ENCODE results near the gene ZFYVE28.

The ZFYVE28 gene

DNA sequence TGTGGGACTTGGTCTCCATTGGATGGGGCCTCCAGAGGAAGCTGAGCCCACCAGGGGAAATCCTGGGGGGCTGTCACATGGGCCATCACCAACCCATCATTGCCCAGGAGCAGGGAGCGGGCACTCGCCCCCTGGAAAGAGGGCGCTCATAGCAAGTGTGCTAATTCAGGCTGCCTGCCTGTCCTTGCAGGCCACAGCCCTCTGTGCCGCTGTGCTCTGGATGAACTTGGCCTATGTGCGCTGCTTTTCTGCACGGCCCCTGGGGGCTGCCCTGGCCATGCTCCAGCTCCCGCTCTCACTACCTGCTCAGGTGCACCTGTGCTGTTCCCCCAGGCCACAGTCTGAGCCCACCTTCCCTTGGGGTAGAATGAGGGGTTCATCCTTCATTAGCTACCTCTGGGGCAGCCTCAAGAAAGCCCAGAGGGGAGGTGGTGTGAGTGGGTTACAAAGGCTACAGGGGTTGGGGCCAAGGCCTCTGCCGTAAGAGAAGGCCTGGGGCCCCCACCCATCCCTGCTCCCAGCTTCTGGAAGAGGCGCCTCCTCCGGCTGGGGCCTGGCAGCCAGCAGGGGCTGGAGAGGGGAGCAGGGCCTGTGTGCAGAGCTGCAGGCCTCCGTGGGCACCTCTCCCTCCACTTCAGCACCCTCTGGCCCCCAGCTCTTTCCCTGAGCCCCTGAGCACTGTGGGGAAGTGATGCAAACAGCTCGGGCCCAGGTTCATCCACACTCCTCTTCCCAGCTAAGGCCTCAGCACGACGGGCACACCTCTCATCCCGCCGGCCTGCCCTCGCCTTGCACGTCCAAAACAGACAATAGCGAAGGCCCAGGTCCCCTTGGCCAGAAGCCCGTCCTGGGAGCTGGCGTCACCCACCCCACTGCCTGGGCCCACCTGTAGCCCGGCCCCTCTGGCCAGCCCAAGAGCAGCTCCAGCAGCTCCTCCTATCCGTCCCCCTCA lies 9.2 kb upstream of the ZFYVE28 start:
- no peak for DNase-seq

DNA sequence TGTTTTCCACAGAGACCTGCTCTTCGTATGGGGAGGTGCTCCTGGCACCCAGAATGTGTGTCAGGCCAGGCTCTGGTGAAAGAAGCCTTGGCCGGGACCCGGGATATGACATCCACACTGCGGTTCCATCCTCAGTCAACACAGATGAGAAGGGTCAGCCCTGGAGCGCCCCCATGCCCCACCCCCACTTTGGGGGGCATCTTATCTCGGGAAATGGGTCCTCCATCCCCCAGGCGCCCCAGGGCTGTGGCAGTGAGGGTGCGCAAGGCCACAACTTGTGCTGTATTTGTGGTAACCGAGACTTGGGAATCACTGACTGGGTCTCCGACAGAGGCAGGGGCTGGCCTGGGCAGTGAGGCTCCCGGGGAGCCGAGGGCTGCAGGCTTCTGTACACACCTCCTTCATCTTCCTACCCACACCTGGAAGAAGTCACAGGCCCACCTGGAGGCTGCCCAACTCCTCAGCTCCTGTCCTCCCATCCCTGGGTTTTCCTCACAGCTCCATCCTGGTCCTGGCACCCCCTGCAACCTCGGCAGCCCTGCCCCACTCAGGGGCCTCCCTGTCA lies 8.3 kb upstream of the ZFYVE28 start:
- DNase-seq: no peak

DNA sequence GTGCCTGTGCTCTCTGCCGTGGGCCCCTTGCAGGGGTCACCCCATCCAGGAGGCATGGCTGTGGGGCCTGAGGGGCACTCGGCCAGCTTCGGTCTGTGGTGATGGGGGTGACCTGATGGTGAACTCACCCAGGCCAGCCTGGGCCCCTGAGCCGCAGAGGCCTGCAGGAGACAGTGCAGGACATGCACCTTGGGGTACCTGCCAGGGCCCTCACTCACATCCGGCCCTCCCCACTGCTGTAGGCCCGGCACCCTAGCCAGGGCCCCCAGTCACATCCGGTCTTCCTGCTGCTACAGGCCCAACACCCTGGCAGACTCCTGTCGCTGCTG lies 7.6 kb upstream of the ZFYVE28 start:
- DNase-seq: no peak

DNA sequence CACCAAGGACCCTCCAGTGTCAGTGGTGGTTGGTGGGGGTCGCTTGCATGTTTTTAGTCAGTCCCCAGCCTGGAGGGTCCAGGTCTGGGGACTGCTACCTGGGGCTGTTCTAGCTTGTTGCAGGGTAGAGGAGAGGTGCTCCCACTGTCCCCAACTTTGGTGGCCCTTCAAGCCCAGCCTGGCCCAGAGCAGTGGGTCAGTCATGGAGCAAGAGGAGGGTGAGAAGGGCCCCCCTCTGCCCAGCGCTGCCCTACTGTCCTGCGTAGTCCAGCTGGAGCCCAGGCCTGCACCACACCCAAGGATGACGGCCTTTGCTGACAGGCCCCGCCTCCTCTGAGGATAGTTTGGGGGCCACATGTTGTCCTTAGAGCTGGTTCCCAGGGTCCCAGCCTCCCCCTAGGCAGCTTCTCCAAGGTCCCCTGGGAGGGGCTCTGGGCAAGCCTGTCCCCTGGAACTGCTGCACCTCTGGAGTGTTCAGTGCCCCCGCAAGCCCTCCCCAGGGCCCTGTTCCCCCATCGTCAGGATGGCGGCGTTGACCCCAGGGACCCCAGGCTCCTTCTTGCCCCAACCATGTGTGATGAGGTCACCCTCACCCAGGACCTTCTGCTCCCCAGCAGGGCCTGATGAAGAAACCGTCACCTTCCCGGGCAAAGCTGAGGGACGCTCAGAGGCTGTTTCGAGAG lies 7.1 kb upstream of the ZFYVE28 start:
- no peak for DNase-seq

DNA sequence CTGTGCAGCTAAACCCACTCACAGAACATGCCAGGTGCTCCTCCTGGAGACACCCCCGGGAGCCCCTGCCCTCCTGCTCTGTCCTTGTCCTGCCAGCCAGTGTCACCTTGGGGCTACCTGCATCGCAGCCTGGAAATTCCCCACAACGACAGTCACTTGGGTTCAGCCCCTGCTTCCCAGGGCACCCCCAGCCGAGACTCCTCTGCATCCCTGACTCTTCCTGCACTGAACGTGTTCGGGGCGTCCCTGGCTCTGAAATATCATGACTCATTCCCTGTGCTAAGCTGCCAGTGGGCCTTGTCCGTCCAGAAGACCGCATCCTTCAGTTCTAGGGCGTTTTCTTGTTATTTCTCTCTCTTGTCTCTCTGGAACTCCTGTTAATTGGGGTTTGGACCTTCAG lies 6.1 kb upstream of the ZFYVE28 start:
- DNase-seq: no peak

DNA sequence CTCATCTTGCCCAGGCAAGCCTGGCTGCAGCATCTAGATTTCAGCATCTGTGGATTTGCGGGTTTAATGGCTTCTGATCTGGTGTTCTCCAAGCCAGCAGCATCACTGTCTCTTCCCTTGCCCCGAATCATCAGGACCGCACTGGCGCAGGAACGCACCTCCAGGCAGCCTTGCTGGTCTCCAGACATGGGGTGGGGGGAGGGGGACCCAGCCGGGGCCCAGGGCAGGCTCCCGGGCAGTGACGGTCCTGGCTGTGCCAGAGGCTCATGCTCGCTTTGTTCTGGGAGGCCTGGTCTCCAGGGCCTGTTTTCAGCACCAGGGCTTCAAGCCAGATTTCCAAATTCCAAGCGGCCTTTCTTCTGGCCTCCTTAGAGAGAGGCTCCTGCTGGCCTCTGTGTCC lies 5.2 kb upstream of the ZFYVE28 start:
- no peak for DNase-seq

DNA sequence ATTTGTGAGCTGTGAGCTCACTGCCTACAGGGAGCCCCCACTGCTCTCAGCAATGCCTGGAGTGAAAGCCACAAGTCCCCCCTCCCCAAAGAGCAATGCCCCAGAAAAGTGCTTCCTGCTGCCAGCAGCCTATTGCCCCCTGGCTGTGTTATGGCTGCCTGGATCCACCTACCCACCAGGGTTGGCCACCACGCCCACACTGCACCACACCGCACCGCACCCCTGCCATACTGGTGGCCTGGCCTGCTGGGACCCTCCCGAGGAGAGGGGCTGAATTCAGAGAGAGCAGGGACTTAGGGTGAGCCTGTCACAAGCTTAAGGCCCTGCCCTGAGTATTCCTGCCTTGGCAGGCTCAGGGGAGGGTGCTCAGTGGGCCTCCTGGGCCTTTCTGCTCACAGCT lies 4.6 kb upstream of the ZFYVE28 start:
- DNase-seq: no peak

DNA sequence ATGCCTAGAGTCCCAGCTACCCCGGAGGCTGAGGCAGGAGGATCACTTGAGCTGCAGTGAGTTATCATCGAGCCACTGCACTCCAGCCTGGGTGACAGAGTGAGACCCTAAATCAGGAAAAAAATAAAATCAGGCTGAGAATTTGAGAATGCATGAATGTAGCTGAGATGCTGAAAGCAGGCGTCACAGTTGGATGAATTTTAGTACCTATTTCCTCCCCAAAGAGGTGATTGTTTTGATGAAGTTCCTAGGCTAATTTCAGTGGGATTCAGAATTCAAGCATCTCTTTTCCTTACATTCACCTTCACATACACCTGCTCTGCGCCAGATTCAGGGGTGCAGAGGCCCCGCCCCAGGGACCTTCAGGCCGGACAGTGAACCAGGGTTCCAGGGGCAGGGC lies 3.5 kb upstream of the ZFYVE28 start:
- DNase-seq: no peak

DNA sequence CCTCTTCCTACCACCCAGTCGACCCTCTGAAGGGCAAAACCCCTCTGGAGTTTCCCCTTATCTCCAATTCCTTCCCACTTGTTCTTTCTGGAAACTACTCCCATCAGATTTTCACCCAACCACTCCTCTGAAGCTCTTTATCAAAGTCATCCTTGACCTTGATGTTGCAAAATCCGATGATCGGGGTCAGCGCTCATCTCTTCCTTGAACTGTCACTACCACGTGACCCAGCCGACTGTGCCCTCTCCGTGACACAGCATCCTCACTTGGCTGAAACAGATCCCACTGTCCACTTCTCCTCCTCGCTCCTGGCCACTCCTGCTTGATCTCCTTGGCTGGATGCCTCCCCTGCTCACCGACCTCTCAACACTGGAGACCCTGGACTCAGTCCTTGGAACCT lies 1.4 kb upstream of the ZFYVE28 start:
- no peak for DNase-seq

DNA sequence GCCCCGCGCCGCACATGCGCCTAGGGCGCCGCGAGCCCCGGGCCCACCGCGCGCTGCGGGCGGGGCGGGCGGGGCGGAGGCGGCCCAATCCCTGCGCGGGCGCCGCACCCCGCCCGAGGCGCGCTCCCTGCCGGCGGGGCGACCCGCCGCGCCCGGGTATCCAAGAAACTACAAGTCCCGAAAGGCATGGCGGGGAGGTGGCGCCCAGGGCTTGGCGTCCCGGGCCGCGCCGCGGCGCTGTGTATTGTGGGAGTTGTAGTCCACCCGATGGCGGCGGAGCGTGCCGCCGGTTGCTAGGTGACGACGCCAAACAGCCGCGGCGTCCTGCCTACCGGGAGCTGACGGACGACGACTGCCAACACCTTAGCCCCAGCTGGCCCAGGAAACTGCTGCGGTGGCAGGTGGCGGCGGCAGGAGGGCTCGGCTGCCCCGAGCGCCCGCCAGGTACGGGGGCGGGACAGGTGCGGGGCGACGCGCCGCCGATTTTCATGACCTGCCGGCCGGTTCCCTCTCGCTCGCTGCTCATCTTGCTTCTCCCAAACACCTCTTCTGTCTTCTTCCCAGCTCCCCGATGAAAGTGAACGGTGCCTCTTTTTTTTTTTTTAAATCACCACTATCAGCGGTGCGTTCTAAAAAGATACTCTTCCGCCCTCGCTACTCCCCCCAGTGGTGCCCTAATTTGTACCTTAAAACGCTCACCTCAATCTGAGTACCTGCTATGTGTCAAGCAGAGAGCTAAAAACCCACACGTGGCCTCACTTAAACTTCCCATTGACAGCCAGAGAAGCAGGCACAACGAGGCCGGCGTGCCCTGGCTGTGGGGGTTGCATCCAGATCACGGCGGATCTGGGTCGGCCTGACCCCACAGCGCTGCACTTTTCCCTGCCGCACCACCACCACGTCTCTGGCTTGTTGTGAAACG lies 466 bp upstream of the ZFYVE28 start, which contains the start of gene CFAP99:
CFAP99 (plus strand) TSS at position 306 of the 922 bp plus-strand sequence.
- peak; percentile 83 for DNase-seq

DNA sequence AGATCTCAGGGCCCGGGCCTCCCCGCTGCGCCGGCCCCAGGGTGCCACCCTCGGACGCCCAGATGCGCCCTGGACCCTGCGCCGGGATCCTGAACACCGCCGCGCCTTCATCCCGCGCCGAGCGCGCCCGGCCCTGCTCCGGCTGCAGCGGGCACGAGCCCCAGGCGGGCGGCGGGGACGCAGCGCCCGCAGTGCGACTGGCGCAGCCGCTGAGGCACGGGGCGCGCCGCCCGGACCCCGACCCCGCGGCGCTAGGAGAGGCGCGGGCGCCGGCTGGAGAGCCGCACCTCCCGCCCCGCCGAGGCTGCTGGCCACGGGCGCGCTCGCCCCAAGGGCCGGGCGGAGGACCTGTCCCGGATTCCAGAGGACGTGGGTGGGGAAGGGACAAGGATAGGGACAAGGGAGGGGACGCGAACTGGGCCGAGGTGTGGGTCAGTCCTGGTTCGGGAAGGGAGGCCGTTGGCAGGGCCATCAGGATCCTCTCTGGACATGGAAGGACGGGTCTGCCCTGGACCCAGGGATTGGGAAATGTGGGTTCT lies 1.1 kb downstream of the ZFYVE28 start:
- no peak for DNase-seq

DNA sequence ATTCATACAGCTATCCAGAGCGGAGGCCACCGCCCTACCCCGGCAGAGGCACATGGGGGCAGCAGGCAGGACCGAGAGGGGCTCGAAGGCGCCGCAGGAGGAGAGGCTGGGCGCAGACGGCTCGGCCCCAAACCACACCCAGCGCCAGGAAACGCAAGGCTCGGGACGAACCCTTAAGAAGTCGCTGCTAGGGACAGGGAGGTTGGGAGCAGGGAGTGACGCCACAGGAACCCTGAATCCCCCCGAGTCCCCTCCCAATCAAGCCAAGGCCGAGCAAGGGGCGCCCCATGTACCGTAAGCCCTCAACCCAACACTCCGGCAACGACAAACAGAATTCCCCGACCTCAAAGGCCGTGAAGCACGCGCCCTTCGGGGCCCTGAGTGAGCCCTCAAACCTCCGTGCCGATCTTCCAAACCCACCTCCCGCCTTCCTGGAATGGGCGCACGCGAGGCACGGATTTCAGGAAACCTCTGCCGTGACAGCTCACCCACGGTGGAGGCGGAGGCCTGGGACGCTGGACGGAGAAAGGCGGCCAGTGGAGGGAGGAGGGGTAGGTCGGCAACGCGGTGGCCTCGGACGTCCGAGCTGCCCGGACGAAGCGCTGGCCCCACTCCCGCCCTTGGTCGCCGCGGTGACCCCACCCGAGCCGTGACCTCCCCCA lies 1.8 kb downstream of the ZFYVE28 start:
- DNase-seq: no peak

DNA sequence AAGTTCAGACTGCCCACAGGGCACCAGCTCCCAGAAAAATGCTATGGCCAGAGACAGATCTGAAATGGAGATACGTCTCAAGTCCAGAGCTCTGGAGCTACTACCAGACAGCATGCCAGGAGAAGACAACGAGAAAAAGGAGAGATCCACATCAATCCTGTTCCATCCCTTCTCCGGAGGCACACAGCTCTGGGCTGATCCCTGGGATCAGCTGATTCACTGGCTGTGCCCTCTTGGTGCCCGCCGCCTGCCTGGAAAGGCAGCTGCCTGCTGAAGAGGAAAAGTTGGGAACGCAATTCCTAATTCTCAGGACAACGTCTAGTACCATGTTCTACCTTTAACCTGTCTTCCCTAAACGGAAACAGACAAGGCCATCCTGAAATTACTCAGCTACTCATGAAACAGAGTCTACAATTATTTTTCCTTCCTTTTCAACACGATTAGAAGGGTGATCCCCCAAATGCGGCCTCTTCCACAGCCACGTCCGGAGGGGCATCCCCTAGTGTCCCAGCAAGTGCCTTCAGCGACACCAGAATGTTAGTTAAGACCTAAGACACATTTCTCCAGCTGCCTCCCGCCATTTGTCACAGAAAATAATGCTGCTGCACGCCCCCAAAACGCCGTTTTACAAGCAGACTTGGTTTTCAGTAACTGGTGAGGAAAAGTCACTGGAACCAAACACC lies 2.4 kb downstream of the ZFYVE28 start:
- no peak for DNase-seq

DNA sequence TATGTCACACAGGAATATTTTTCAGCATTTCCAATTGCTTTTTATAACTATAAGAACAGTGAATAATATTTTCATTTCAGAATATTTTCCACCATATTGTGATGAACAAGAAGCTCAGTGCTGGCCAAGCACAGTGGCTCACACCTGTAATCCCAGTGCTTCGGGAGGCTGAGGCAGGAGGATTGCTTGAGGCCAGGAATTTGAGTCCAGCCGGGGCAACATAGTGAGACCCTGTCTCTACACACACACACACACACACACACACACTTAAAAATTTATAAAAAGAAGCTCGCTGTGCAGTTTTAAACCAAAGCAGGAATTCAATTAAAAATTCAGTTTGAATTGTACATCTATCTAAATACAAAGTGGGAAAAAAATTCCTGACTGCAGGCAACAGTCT lies 3.2 kb downstream of the ZFYVE28 start:
- no peak for DNase-seq

DNA sequence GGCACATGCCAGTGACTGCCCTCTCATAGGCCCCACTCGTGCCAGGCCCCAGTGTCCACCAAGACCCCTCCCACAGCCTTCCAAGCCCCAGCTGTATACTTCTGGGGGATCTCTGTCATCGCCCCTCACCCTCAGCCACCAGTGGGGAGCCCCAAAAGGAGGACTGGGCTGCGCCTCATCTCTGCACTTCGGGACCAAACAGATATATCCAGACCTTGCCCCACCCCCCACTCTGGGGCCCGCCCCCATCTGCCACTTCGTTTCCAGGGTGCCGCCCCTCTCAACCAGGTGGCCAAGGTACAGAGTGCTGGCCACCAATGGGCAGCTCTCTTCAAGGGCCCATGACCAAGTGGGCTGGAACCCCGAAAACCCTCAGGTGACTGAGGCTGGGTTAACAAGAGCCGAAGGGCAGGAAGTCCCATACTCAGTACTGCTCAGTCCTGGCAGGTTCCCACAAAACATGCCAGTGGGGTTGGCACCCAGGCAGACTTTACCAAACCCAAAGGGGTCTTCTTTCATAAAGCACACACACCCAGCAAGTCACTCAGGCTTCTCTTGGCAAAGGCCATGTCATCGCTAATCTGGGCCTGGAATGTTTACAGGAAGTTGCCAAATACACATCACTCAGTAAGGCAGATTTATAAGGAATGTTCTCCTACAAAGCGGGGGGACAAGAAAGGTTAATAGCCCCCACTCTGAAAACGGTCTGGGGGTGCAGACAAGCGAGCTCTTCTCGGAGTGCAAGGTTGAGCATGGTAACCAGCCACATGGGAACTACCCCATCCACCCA lies 4.4 kb downstream of the ZFYVE28 start:
- no peak for DNase-seq

DNA sequence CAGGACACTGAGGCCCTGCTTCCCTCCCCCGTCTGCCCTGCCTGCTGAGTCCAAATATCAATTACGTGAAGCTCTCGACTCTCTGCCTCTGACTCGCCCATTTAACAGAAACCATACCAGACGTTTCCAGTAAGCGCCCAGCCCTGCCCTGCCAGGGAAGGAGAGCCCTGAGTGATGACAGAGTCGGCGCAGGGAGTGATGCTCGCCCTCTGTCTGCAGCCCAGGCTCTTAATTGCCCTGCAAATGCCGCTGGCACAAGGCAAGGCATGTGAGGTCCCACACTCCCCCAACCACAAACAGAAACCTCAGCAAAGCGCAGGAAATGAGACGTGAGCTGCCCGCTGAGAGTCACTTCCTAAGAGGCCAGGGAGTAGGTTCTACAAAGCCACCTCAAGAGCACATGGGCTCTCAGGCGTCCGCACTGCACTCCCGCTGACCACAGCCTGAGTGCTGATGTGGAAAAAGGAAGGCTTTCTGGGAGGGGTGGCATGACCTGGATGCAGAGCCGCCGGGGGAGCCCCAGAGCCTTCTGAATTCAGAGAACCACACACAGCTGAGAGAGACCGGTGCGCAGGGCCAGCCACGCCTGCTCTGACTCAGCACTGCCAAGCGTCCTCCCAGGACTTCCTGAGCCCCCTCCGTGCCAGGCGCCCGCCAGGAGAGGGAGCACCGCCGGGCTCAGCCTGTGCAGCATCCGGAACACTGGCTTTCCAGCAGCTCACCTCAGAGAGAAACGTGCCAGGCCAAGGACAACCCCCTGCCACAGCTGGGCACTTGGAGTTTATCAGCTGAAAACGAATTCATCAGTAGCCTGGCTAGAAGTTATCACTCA lies 5.3 kb downstream of the ZFYVE28 start:
- peak; percentile 64 for DNase-seq

DNA sequence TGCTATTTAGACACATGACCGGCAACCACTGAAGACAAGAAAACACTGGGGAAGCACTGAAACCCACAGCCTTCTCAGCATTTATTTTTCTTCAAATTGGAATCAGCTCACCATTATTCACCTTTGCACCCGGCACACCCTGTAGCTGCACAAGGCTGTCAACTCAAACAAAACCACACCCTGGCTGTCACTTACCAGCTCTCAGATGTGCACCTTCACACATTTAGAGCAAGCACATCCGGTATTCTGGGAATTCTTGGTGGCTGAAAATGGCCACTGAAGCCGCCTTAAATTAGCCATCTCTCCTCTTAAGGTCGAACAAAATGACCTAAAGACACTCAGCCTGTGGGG lies 5.9 kb downstream of the ZFYVE28 start:
- no peak for DNase-seq

DNA sequence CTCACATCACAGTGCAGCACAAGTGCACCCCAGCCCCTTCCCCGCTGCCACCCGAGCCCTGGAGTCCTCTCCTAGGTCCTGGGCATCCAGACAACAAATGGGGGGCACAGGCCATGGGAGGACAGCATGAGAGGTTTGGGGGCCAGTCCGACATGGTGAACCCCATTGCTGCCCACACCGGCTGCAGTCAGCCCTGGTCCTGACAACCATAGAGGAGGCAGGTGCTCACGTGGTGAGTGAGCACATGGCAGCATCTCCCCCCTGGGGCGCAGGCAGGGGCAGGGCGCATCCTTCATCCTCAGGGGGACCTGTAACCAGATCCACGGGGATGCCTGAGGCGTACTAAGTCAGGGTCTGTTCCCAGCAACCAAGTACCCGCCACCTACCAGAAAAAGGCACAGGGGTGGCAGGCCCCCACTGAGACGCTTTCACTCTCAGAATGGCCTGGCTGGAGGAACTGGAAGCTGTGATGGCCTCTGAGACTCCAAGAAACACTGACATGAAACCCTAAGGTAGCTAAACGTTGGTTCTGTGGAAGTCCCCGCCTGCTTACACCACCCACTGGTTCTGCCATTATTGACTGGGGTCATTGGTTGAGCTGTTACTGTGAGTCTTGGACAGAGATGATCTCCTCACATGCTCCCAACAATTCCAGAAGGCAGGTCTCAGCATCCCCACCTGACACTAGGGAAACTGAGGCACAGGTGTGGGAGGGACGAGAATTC lies 6.5 kb downstream of the ZFYVE28 start:
- DNase-seq: no peak

DNA sequence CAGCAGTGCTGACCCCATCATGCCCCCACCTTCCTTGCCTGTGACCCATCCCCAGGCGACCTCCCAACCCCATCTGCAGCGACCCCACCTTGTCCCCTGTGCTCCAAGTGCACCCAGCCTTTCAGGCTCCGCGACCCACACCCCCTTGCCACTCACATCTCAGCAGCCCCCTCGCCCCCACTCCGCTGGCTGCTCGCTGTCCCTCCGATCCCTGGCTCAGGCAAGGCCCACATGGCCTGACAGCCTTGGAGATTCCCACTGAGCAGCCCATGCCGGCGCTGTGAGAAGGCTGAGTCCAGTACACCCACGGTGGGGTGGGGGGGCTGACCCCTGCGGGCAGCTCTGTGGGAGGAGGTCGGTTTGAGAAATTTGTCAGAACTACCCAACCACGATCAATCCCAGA lies 9.1 kb downstream of the ZFYVE28 start:
- no peak for DNase-seq
